ENCODE results near the gene PRODH2.
"Not testable (repeated sequence)": the region's sequence is repeated elsewhere in the genome, so short reads cannot be mapped to it uniquely, and the experiment has no call there.

Gene PRODH2

GRCh38 chr19:35781650-35782049, 31.0 kb downstream of the PRODH2 start:
- ATAC-seq: no peak
- DNase-seq: no peak

GRCh38 chr19:35780717-35781116, 31.9 kb downstream of the PRODH2 start:
- ATAC-seq (no peak), DNase-seq (no peak)

GRCh38 chr19:35780058-35780457, 32.6 kb downstream of the PRODH2 start:
- ATAC-seq: no peak
- no peak for DNase-seq

GRCh38 chr19:35779033-35779432, 33.6 kb downstream of the PRODH2 start:
- ATAC-seq: no peak
- DNase-seq: no peak

- no peak for ATAC-seq
- no peak for DNase-seq
These were observed 34.7 kb downstream of the PRODH2 start for GRCh38 chr19:35777961-35778360.

- ATAC-seq: no peak
These were observed 35.4 kb downstream of the PRODH2 start for GRCh38 chr19:35777086-35777841.

GRCh38 chr19:35776102-35776788, 36.4 kb downstream of the PRODH2 start:
- ATAC-seq: no peak

More at GRCh38 chr19:35777086-35777841, 35.4 kb downstream of the PRODH2 start:
- DNase-seq: no peak

GRCh38 chr19:35775298-35776101, 37.1 kb downstream of the PRODH2 start, which contains the start of gene ARHGAP33:
Gene ARHGAP33, plus strand, starts transcription at chr19:35775564. Its CDS starts 95 bp downstream, at chr19:35775659.
- peak; percentile 96 for ATAC-seq

More at GRCh38 chr19:35776102-35776788, 36.4 kb downstream of the PRODH2 start:
- no peak for DNase-seq

GRCh38 chr19:35775046-35775297, 37.7 kb downstream of the PRODH2 start:
- DNase-seq (no peak), ATAC-seq (no peak)

More at GRCh38 chr19:35775298-35776101, 37.1 kb downstream of the PRODH2 start, which contains the start of gene ARHGAP33:
- DNase-seq: peak; percentile 100

GRCh38 chr19:35774274-35775045, 38.2 kb downstream of the PRODH2 start:
- ATAC-seq: no peak
- no peak for DNase-seq

GRCh38 chr19:35773020-35773806, 39.4 kb downstream of the PRODH2 start:
- ATAC-seq (no peak), DNase-seq (no peak)

GRCh38 chr19:35772362-35772761, 40.3 kb downstream of the PRODH2 start:
- DNase-seq, ATAC-seq: not testable (repeated sequence)

- no peak for DNase-seq
These were observed 44.6 kb downstream of the PRODH2 start for GRCh38 chr19:35768082-35768421.

GRCh38 chr19:35767288-35768081, 45.2 kb downstream of the PRODH2 start:
- no peak for DNase-seq
- ATAC-seq: no peak

More at GRCh38 chr19:35768082-35768421, 44.6 kb downstream of the PRODH2 start:
- no peak for ATAC-seq

- DNase-seq (no peak), ATAC-seq (no peak)
These were observed 46.0 kb downstream of the PRODH2 start for GRCh38 chr19:35766571-35767104.

GRCh38 chr19:35764432-35765315, 48.0 kb downstream of the PRODH2 start:
- ATAC-seq: no peak

GRCh38 chr19:35760711-35761349, 51.8 kb downstream of the PRODH2 start:
- ATAC-seq (no peak), DNase-seq (no peak)

More at GRCh38 chr19:35764432-35765315, 48.0 kb downstream of the PRODH2 start:
- DNase-seq: no peak

GRCh38 chr19:35759697-35760096, 52.9 kb downstream of the PRODH2 start:
- DNase-seq (no peak), ATAC-seq (no peak)

Data from stimulated activated naive CD8-positive, alpha-beta T cell treated with anti-CD3 and anti-CD28 coated beads, Interleukin-15, Interleukin-2, amounts not matched to agents 100 U/mL and 50 U/mL, for 24 hours (primary cell).